ENCODE data around the gene HOXD12. TPM values are rescaled to one million over a fixed set of nuclear protein-coding genes. Genes with fewer than 3 reads are reported as not detected.

HOXD12 gene
- total RNA-seq, result not detected

GRCh38 chr2:176099728-176100546 lies at the start of gene HOXD12:
TSS of gene HOXD12 (plus strand) at chr2:176099795. CDS start at chr2:176099802, 7 bp downstream.
- H3K4me3 ChIP-seq, result no peak within 1 kb of the TSS
- H3K4me1 ChIP-seq, result peaks cover 24 to 55% (median 31%) of the 10 kb centered on the region in 3 donors

DNA sequence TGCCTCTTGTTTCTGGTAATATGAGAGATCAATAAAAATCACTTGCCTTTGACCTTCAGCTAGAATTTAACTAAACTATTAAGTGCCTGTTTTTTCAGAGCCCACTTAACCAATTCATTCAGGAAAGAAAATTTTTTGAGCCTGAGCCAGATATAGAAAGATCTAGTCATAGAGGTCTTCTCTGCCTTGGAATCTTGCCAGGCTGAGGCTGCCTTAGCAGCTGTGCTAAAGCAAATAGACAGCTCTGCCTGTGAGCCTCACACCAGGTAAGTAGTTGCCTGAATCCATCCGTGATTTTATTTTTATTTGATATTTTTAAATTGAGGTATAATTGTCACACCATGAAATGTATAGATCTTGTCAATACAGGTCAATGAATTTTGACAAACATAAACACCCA lies 43.2 kb upstream of the HOXD12 start:
- TF ChIP-seq, protein P1, sequence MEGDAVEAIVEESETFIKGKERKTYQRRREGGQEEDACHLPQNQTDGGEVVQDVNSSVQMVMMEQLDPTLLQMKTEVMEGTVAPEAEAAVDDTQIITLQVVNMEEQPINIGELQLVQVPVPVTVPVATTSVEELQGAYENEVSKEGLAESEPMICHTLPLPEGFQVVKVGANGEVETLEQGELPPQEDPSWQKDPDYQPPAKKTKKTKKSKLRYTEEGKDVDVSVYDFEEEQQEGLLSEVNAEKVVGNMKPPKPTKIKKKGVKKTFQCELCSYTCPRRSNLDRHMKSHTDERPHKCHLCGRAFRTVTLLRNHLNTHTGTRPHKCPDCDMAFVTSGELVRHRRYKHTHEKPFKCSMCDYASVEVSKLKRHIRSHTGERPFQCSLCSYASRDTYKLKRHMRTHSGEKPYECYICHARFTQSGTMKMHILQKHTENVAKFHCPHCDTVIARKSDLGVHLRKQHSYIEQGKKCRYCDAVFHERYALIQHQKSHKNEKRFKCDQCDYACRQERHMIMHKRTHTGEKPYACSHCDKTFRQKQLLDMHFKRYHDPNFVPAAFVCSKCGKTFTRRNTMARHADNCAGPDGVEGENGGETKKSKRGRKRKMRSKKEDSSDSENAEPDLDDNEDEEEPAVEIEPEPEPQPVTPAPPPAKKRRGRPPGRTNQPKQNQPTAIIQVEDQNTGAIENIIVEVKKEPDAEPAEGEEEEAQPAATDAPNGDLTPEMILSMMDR (IDR thresholded peaks at IDR 0.05), result no peak
- TF ChIP-seq POLR2A (IDR thresholded peaks at IDR 0.05), result no peak
- Histone ChIP-seq H3K9me3 (no peaks in the 10 kb centered on the region), H3K4me1 (no peaks in the 10 kb centered on the region), H3K4me3 (no peak overlapping the region), H3K36me3 (no peaks in the 10 kb centered on the region), H3K27me3 (peaks cover 0 to 55% (median 2%) of the 10 kb centered on the region in 4 donors), H3K27ac (no peak overlapping the region)
- 4 to 25% methylated on average over 1 of the region's 1 CpG for WGBS, 2 donors
- intact Hi-C loops (cut with DNase I), result no loop called here
- no peak for DNase-seq

More at GRCh38 chr2:176099728-176100546, at the start of gene HOXD12:
- Histone ChIP-seq H3K9me3 (no peaks in the 10 kb centered on the region), H3K27ac (no peak within 1 kb of the TSS), H3K27me3 (peaks cover 49 to 100% (median 85%) of the 10 kb centered on the region in 4 donors), H3K36me3 (no peaks in the 10 kb centered on the region)
- DNase-seq, result no peak
- intact Hi-C loops (cut with DNase I), result loop anchor here (10.0 kb wide), 1 partner anchor 415 kb away; no protein-coding TSS in a partner anchor
- 18 to 22% methylated on average over 3 to 39 of the region's 70 CpGs for WGBS, 2 donors
- no peak for TF ChIP-seq POLR2A (IDR thresholded peaks at IDR 0.05)

GRCh38 chr2:176063958-176064357 lies 35.6 kb upstream of the HOXD12 start:
- peaks cover 0 to 99% (median 21%) of the 10 kb centered on the region in 4 donors for H3K27me3 ChIP-seq
- no peak overlapping the region for H3K27ac ChIP-seq
- DNase-seq, result no peak
- 20 to 23% methylated on average over 2 of the region's 2 CpGs for WGBS, 2 donors
- intact Hi-C loops (cut with DNase I), result no loop called here
- H3K9me3 ChIP-seq, result no peaks in the 10 kb centered on the region
- no peaks in the 10 kb centered on the region for H3K36me3 ChIP-seq
- TF ChIP-seq POLR2A (IDR thresholded peaks at IDR 0.05), result no peak
- TF ChIP-seq, protein P1 (IDR thresholded peaks at IDR 0.05), result no peak
- peaks cover 12 to 23% (median 15%) of the 10 kb centered on the region in 3 donors for H3K4me1 ChIP-seq
- H3K4me3 ChIP-seq, result no peak overlapping the region

- Histone ChIP-seq H3K27me3 (peaks cover 0 to 100% (median 35%) of the 10 kb centered on the region in 4 donors), H3K4me3 (peak overlapping the region; percentile 4 to 56 (median 26))
- WGBS, 2 donors, result 14 to 22% methylated on average over 8 to 21 of the region's 56 CpGs
Measured at GRCh38 chr2:176066645-176067588, 32.7 kb upstream of the HOXD12 start.

More at GRCh38 chr2:176066645-176067588, 32.7 kb upstream of the HOXD12 start:
- intact Hi-C loops (cut with DNase I), result no loop called here
- no peak for DNase-seq
- TF ChIP-seq POLR2A (IDR thresholded peaks at IDR 0.05), result no peak
- TF ChIP-seq, protein P1 (IDR thresholded peaks at IDR 0.05), result no peak
- Histone ChIP-seq H3K4me1 (peaks cover 12 to 28% (median 15%) of the 10 kb centered on the region in 3 donors), H3K36me3 (no peaks in the 10 kb centered on the region), H3K27ac (no peak overlapping the region), H3K9me3 (no peaks in the 10 kb centered on the region)
